Activated T-cell treated with anti-CD3 and anti-CD28 coated beads for 4 hours (primary cell): ENCODE results near the gene PCDHGB7.
"Not testable (repeated sequence)": the region's sequence is repeated elsewhere in the genome, so short reads cannot be mapped to it uniquely, and the experiment has no call there.

ENCODE experiments used
- DNase-seq: peaks from one replicate; pipeline ENCODE4 v3.0.0-alpha.2; 2020

PCDHGB7 gene

GRCh38 chr5:141397756-141398551, 19.5 kb upstream of the PCDHGB7 start, which contains the start of gene PCDHGB5:
Gene PCDHGB5 (plus strand): TSS chr5:141397947. CDS start chr5:141398128, 181 bp downstream.
- not testable (repeated sequence) for DNase-seq

- no peak for DNase-seq
Measured at GRCh38 chr5:141398608-141399007, 18.9 kb upstream of the PCDHGB7 start.

- DNase-seq: no peak
Measured at GRCh38 chr5:141399555-141400258, 17.8 kb upstream of the PCDHGB7 start.

GRCh38 chr5:141402553-141403243, 14.8 kb upstream of the PCDHGB7 start, which contains the start of gene PCDHGA9:
Gene PCDHGA9 (plus strand): TSS chr5:141402778. CDS start chr5:141402953, 175 bp downstream.
- no peak for DNase-seq

GRCh38 chr5:141403387-141403786, 14.1 kb upstream of the PCDHGB7 start:
- no peak for DNase-seq

- not testable (repeated sequence) for DNase-seq
Measured at GRCh38 chr5:141407790-141408505, 9.5 kb upstream of the PCDHGB7 start, which contains the start of gene PCDHGB6. Gene PCDHGB6 (plus strand): TSS chr5:141408021. CDS start chr5:141408203, 182 bp downstream.

GRCh38 chr5:141409598-141410306, 7.7 kb upstream of the PCDHGB7 start:
- DNase-seq: no peak

- DNase-seq: no peak
Measured at GRCh38 chr5:141411575-141411974, 5.9 kb upstream of the PCDHGB7 start.

GRCh38 chr5:141412854-141413539, 4.5 kb upstream of the PCDHGB7 start, which contains the start of gene PCDHGA10:
Gene PCDHGA10 (plus strand): TSS chr5:141412987. CDS start chr5:141413176, 189 bp downstream.
- peak; percentile 53 for DNase-seq

GRCh38 chr5:141413540-141414069, 3.9 kb upstream of the PCDHGB7 start:
- no peak for DNase-seq

- not testable (repeated sequence) for DNase-seq
Measured at GRCh38 chr5:141414548-141415274, 2.8 kb upstream of the PCDHGB7 start.

GRCh38 chr5:141415275-141415618, 2.2 kb upstream of the PCDHGB7 start:
- not testable (repeated sequence) for DNase-seq

GRCh38 chr5:141419074-141419880, 1.8 kb downstream of the PCDHGB7 start:
- no peak for DNase-seq

GRCh38 chr5:141420855-141421488, 3.5 kb downstream of the PCDHGB7 start, which contains the start of gene PCDHGA11:
Gene PCDHGA11 (plus strand): TSS chr5:141421051. CDS start chr5:141421228, 177 bp downstream.
- peak; percentile 36 for DNase-seq

GRCh38 chr5:141421489-141421855, 4.0 kb downstream of the PCDHGB7 start:
- no peak for DNase-seq

- DNase-seq: no peak
Measured at GRCh38 chr5:141422742-141423291, 5.3 kb downstream of the PCDHGB7 start.

- no peak for DNase-seq
Measured at GRCh38 chr5:141427783-141428426, 10.4 kb downstream of the PCDHGB7 start.
